ENCODE measurements around the gene SFXN3. TPM values are rescaled to one million over a fixed set of nuclear protein-coding genes. Genes with fewer than 3 reads are reported as not detected.

The SFXN3 gene
- total and polyA plus RNA-seq, 10 of the 15 experiments (the other 5 are each of a cell fraction or from before 2014, with no cell fraction given) = 0.05 to 11.3 (median 1.2) TPM

GRCh38 chr10:101055411-101055810 lies 24.4 kb downstream of the SFXN3 start:
- H3K36me3 ChIP-seq (ENCODE audit: control insufficient read depth in 2 of 2, insufficient read depth in 2 of 2, low read length in 1 of 2) = no peaks in the 10 kb centered on the region
- H3K9ac ChIP-seq (ENCODE audit: control insufficient read depth, insufficient read depth, low read length) = no peak overlapping the region
- H3K27ac ChIP-seq (ENCODE audit: control insufficient read depth, insufficient read depth) = no peak overlapping the region
- H3K4me2 ChIP-seq (ENCODE audit: control insufficient read depth, insufficient read depth) = no peak overlapping the region
- ChIA-PET SMC1A (ENCODE audit: uncharacterized antibody, unreplicated experiment) (interaction anchor here (1.9 to 4.0 kb wide), 2 partner anchors 13 to 87 kb away, joined by 4 to 45 read pairs; no protein-coding TSS in a partner anchor), CTCF (interaction anchor here (0.5 to 24.4 kb wide), 10 partner anchors 6 to 1453 kb away, joined by 3 to 885 read pairs (median 3); partner anchors contain the start of genes KAZALD1, PDZD7 and SFXN3), RAD21 (ENCODE audit: unreplicated experiment) (interaction anchor here (1.0 to 2.3 kb wide), 5 partner anchors 12 to 37 kb away, joined by 3 to 17 read pairs (median 7); no protein-coding TSS in a partner anchor), POLR2A (interaction anchor here (1.2 kb wide), 1 partner anchor 12 kb away, joined by 5 read pairs; no protein-coding TSS in a partner anchor)
- FAIRE-seq (no peak), ATAC-seq (no peak), DNase-seq (ENCODE audit: low read depth, low spot score) (no peak)
- no peaks in the 10 kb centered on the region for H3K27me3 ChIP-seq (replicated peaks in 1 of 2; ENCODE audit: control insufficient read depth in 2 of 2, insufficient read depth in 2 of 2, low read length in 1 of 2)
- intact Hi-C loops (cut with micrococcal nuclease; ENCODE audit: unreplicated experiment) = no loop called here
- no TSS peak for BruUV-seq (replicated peaks)
- TF ChIP-seq CREB1 (IDR thresholded peaks at IDR 0.05; ENCODE audit: low read depth) = no peak
- 0 out of 2 replicates have a peak, but pooled peaks have one; percentile 2 for TF ChIP-seq RAD21 (IDR thresholded peaks at IDR 0.05; ENCODE audit: insufficient read depth, low read depth, low read length)
- no peak for TF ChIP-seq LARP7 (IDR thresholded peaks at IDR 0.05)
- peak in 1 of 3 experiments; percentile 15; a peak in 1 of 6 replicates for TF ChIP-seq CTCF (IDR thresholded peaks at IDR 0.05 in 2 of 3, conservative IDR thresholded peaks at IDR 0.05 in 1 of 3; ENCODE audit: control insufficient read depth in 2 of 3, extremely low read depth in 1 of 3, insufficient read depth in 1 of 3, low read depth in 3 of 3, low read length in 3 of 3)
- no peak for TF ChIP-seq NR2C1 (IDR thresholded peaks at IDR 0.05)
- TF ChIP-seq NBN (IDR thresholded peaks at IDR 0.05) = no peak
- in situ Hi-C loops (cut with MboI) = no loop called here
- H3K4me3 ChIP-seq = no peak overlapping the region
- 89% methylated on average over 4 of the region's 4 CpGs for WGBS (ENCODE audit: insufficient coverage, insufficient replicate concordance, low lambda C conversion rate, missing lambda C conversion rate)
- H4K20me1 ChIP-seq (ENCODE audit: control insufficient read depth, insufficient read depth) = no peaks in the 10 kb centered on the region
- no peaks in the 10 kb centered on the region for H3K9me3 ChIP-seq (replicated peaks; ENCODE audit: control insufficient read depth, insufficient read depth, low read length)
- H2AFZ ChIP-seq (ENCODE audit: control insufficient read depth, low read depth, low read length) = no peak overlapping the region
- peaks cover 19% of the 10 kb centered on the region for H3K79me2 ChIP-seq (ENCODE audit: control insufficient read depth, insufficient read depth, low read length)
- peaks cover 11% of the 10 kb centered on the region for H3K4me1 ChIP-seq (ENCODE audit: control insufficient read depth, insufficient read depth, low read length)
